Pancreas (tissue), 10 donors: ENCODE results near the gene SPG21. TPM values are rescaled to one million over a fixed set of nuclear protein-coding genes. Genes with fewer than 3 reads are reported as not detected.
A peak's percentile ranks its signal among the peaks of the same experiment; 100 is the strongest.

Experiments used
- ATAC-seq, 4 donors: fragments of 200-7000 bp; cut with Tn5 transposase; one replicate each; pipeline versions ENCODE4 v1.8.0 to v1.9.1; 2020; ENCODE audit warnings: mild to moderate bottlenecking in 4 of 4, moderate library complexity in 4 of 4
- DNase-seq, 6 donors: peaks; one replicate each; pipeline ENCODE4 v3.0.0-alpha.2; 2020
- FAIRE-seq: peaks from 2 replicates; lab custom pipeline; 2012; peaks lifted over from hg19 to GRCh38; lab: Jason Lieb, UNC
- H3K27ac ChIP-seq, 4 donors: fragments of 200-600 bp; sonication (generic); 1 replicate in 3 of 4; 2 replicates in 1 of 4; pipeline versions ENCODE4 v1.5.0 to v1.8.0; 2020
- H3K27me3 ChIP-seq, 4 donors: fragments of 200-600 bp; one replicate each; pipeline ENCODE4 v1.8.0; 2021
- H3K36me3 ChIP-seq, 3 donors: fragments of 200-600 bp; sonication (generic) in 1 of 3; one replicate each; pipeline versions ENCODE4 v1.5.0 to v1.8.0; 2020 to 2021
- H3K4me1 ChIP-seq, 3 donors: fragments of 200-600 bp; one replicate each; pipeline ENCODE4 v1.8.0; 2021
- H3K4me3 ChIP-seq, 4 donors: fragments of 200-600 bp; sonication (generic) in 2 of 4; one replicate each; pipeline versions ENCODE4 v1.5.0 to v1.8.0; 2020 to 2021
- H3K9me3 ChIP-seq, 4 donors: fragments of 200-600 bp; one replicate each; pipeline ENCODE4 v1.8.0; 2021
- CTCF ChIP-seq, 4 donors: fragments of 200-600 bp; sonication (generic) in 3 of 4; IDR thresholded peaks; one replicate each; pipeline versions ENCODE4 v1.5.0 to v1.8.0; 2021; ENCODE audit warnings: antibody characterized with exemption in 4 of 4
- WGBS, 2 donors: extraction: QIAGEN DNeasy Blood & Tissue Kit; methylation state at CpG; one replicate each; pipeline ENCODE4 v1.1.7; 2013; 5-methylcytosine and 5-hydroxymethylcytosine counted together
- intact Hi-C, 3 donors: fragments of 100-400 bp; cut with DNase I; formaldehyde crosslinking; loops; one replicate each; pipeline versions ENCODE4 v1.11.1 to v1.14.2; 2022
- polyA plus RNA-seq, 2 donors: library from polyadenylated mRNA; stranded (reverse); fragments of 200-250 nt; gene quantifications; one replicate each; pipeline ENCODE4 v1.2.3, GENCODE V29; 2013
- total RNA-seq, 6 donors: library from RNA; stranded (reverse); fragmentation: NEBNext Ultra II Directional in 4 of 6; extraction: Animal tissue kit (Norgen Biotek cat#: 25700) in 4 of 6; gene quantifications; one replicate each; pipeline versions ENCODE4 v1.2.1 to v1.2.4, GENCODE V29; 2021 to 2023
- donor health status: healthy with polysubstance abuse.
- donor health status: DM: no; HTN: no; CAD: no; lungs with moderate emphysema.
- donor health status: DM: no; HTN: no; CAD: no.
- donor health status: control.
- donor health status: control.
- donor health status: Bipolar disorder and iron deficiency.
- donor health status: DM: yes; HTN: yes; CAD: no.
- donor health status: DM: no; HTN: no; CAD: no.
- donor health status: DM: no; HTN: no; CAD: no.
- donor health status: DM: yes; HTN: yes; CAD: no.

Gene SPG21
- total and polyA plus RNA-seq, 8 donors, result 21.1 to 40.2 (median 29.5) TPM

- H3K27ac ChIP-seq, result no peak overlapping the region
- no peaks in the 10 kb centered on the region for H3K36me3 ChIP-seq
- intact Hi-C loops, result no loop called here
- no peaks in the 10 kb centered on the region for H3K4me1 ChIP-seq
- H3K27me3 ChIP-seq, result no peaks in the 10 kb centered on the region
- FAIRE-seq (no peak), ATAC-seq (no peak), DNase-seq (no peak)
- TF ChIP-seq CTCF (IDR thresholded peaks at IDR 0.05), result no peak
- 82 to 85% methylated on average over 6 of the region's 6 CpGs for WGBS, 2 donors
- H3K4me3 ChIP-seq, result no peak overlapping the region
- no peaks in the 10 kb centered on the region for H3K9me3 ChIP-seq
These were observed 46.0 kb downstream of the SPG21 start for GRCh38 chr15:64943512-64944225.

GRCh38 chr15:64942356-64942755 is 47.4 kb downstream of the SPG21 start:
- FAIRE-seq, result no peak

GRCh38 chr15:64938192-64938591 is 51.5 kb downstream of the SPG21 start:
- no peaks in the 10 kb centered on the region for H3K36me3 ChIP-seq
- H3K4me1 ChIP-seq, result peaks cover 0 to 5% (median 4%) of the 10 kb centered on the region in 3 donors
- intact Hi-C loops, result no loop called here
- no peaks in the 10 kb centered on the region for H3K9me3 ChIP-seq
- FAIRE-seq (no peak), ATAC-seq (peak; percentile 48 to 89 (median 78)), DNase-seq (no peak)
- H3K27ac ChIP-seq, result no peak overlapping the region
- no peaks in the 10 kb centered on the region for H3K27me3 ChIP-seq
- no peak overlapping the region for H3K4me3 ChIP-seq
- 40 to 50% methylated on average over 3 of the region's 3 CpGs for WGBS, 2 donors
- no peak for TF ChIP-seq CTCF (IDR thresholded peaks at IDR 0.05)

More at GRCh38 chr15:64942356-64942755, 47.4 kb downstream of the SPG21 start:
- H3K4me1 ChIP-seq, result peaks cover 0 to 5% (median 4%) of the 10 kb centered on the region in 3 donors
- H3K27ac ChIP-seq, result no peak overlapping the region
- no peak overlapping the region for H3K4me3 ChIP-seq
- no peaks in the 10 kb centered on the region for H3K9me3 ChIP-seq
- no peak for TF ChIP-seq CTCF (IDR thresholded peaks at IDR 0.05)
- WGBS, 2 donors, result 66 to 71% methylated on average over 8 of the region's 8 CpGs
- intact Hi-C loops, result no loop called here
- no peaks in the 10 kb centered on the region for H3K36me3 ChIP-seq
- DNase-seq, result no peak
- ATAC-seq, result no peak
- no peaks in the 10 kb centered on the region for H3K27me3 ChIP-seq

- DNase-seq (no peak), ATAC-seq (no peak), FAIRE-seq (no peak)
- Histone ChIP-seq H3K27ac (no peak overlapping the region), H3K4me3 (no peak overlapping the region), H3K4me1 (peaks cover 0 to 5% (median 4%) of the 10 kb centered on the region in 3 donors), H3K36me3 (no peaks in the 10 kb centered on the region), H3K9me3 (no peaks in the 10 kb centered on the region), H3K27me3 (no peaks in the 10 kb centered on the region)
- no peak for TF ChIP-seq CTCF (IDR thresholded peaks at IDR 0.05)
- intact Hi-C loops, result no loop called here
- WGBS, 2 donors, result 97% methylated on average over 11 of the region's 11 CpGs
These were observed 55.7 kb downstream of the SPG21 start for GRCh38 chr15:64934023-64934422.

- Histone ChIP-seq H3K4me3 (no peak overlapping the region), H3K27me3 (no peaks in the 10 kb centered on the region), H3K36me3 (no peaks in the 10 kb centered on the region), H3K27ac (no peak overlapping the region), H3K9me3 (no peaks in the 10 kb centered on the region), H3K4me1 (no peaks in the 10 kb centered on the region)
- FAIRE-seq (no peak), ATAC-seq (no peak), DNase-seq (no peak)
- WGBS, 2 donors, result 88 to 91% methylated on average over 8 of the region's 8 CpGs
- TF ChIP-seq CTCF (IDR thresholded peaks at IDR 0.05), result no peak
- intact Hi-C loops, result no loop called here
These were observed 58.3 kb downstream of the SPG21 start for GRCh38 chr15:64931381-64931780.
